HFFc6 (cell line): ENCODE results near the gene GH1. TPM values are rescaled to one million over a fixed set of nuclear protein-coding genes. Genes with fewer than 3 reads are reported as not detected.

Experiments
- DNase-seq: peaks from one replicate; pipeline ENCODE4 v3.0.0-alpha.2; 2018
- H3K27ac Mint-ChIP-seq: 2 replicates; pipeline ENCODE4 v1.8.0; 2020; ENCODE audit warnings: mild to moderate bottlenecking, mixed read lengths
- H3K27me3 Mint-ChIP-seq: 2 replicates; pipeline ENCODE4 v1.8.0; 2021; ENCODE audit warnings: mild to moderate bottlenecking, moderate library complexity, mixed read lengths; ENCODE audit not compliant: insufficient read depth
- H3K36me3 Mint-ChIP-seq: 2 replicates; pipeline ENCODE4 v1.8.0; 2021; ENCODE audit warnings: low read depth, mixed read lengths
- H3K4me1 Mint-ChIP-seq: 2 replicates; pipeline ENCODE4 v1.8.0; 2020; ENCODE audit warnings: low read depth, mixed read lengths
- H3K4me3 Mint-ChIP-seq: 2 replicates; pipeline ENCODE4 v1.8.0; 2020; ENCODE audit warnings: mild to moderate bottlenecking, moderate library complexity, mixed read lengths
- H3K9me3 Mint-ChIP-seq: 2 replicates; pipeline ENCODE4 v1.8.0; 2020; ENCODE audit warnings: mild to moderate bottlenecking, mixed read lengths
- total RNA-seq, 6 experiments: library from RNA; stranded (reverse); fragmentation: NEBNext Ultra II Directional; extraction: Animal tissue kit (Norgen Biotek cat#: 25700); gene quantifications; 2 replicates in 1 of 6; 3 replicates in 5 of 6; pipeline ENCODE4 v1.2.3, GENCODE V29; 2021
- TF ChIP-seq, protein P1 (sequence below): fragments of 200-600 bp; sonication (generic); IDR thresholded peaks from 2 replicates; pipeline ENCODE4 v1.5.0; 2021; ENCODE audit warnings: antibody characterized with exemption, mild to moderate bottlenecking

GH1 gene
- total RNA-seq, 6 experiments from 2014 or later, result not detected

DNA sequence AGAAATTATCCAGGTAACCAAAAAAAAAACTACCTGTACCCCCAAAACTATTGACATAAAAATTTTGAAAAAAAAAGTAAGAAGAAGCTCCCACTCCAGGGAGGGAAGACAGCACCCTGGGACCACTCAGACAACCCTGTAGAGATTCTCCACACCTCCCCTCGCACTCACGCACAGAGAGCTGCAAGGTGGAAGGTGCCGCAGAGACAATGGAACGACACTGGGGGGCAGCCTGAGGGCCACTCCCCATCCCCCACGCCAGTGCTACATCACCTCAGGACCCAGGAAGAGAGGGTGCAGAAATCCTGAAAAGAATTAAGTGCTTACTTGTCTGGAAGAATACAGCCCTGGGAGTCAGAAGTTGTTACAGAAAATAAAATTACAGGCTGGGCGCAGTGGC is 18.7 kb upstream of the GH1 start:
- Mint-ChIP-seq H3K4me3 (no peak overlapping the region), H3K9me3 (no peaks in the 10 kb centered on the region), H3K27me3 (peaks cover 26% of the 10 kb centered on the region), H3K4me1 (no peaks in the 10 kb centered on the region), H3K27ac (no peak overlapping the region), H3K36me3 (no peaks in the 10 kb centered on the region)
- DNase-seq, result no peak
- TF ChIP-seq, protein P1, sequence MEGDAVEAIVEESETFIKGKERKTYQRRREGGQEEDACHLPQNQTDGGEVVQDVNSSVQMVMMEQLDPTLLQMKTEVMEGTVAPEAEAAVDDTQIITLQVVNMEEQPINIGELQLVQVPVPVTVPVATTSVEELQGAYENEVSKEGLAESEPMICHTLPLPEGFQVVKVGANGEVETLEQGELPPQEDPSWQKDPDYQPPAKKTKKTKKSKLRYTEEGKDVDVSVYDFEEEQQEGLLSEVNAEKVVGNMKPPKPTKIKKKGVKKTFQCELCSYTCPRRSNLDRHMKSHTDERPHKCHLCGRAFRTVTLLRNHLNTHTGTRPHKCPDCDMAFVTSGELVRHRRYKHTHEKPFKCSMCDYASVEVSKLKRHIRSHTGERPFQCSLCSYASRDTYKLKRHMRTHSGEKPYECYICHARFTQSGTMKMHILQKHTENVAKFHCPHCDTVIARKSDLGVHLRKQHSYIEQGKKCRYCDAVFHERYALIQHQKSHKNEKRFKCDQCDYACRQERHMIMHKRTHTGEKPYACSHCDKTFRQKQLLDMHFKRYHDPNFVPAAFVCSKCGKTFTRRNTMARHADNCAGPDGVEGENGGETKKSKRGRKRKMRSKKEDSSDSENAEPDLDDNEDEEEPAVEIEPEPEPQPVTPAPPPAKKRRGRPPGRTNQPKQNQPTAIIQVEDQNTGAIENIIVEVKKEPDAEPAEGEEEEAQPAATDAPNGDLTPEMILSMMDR, result no peak

DNA sequence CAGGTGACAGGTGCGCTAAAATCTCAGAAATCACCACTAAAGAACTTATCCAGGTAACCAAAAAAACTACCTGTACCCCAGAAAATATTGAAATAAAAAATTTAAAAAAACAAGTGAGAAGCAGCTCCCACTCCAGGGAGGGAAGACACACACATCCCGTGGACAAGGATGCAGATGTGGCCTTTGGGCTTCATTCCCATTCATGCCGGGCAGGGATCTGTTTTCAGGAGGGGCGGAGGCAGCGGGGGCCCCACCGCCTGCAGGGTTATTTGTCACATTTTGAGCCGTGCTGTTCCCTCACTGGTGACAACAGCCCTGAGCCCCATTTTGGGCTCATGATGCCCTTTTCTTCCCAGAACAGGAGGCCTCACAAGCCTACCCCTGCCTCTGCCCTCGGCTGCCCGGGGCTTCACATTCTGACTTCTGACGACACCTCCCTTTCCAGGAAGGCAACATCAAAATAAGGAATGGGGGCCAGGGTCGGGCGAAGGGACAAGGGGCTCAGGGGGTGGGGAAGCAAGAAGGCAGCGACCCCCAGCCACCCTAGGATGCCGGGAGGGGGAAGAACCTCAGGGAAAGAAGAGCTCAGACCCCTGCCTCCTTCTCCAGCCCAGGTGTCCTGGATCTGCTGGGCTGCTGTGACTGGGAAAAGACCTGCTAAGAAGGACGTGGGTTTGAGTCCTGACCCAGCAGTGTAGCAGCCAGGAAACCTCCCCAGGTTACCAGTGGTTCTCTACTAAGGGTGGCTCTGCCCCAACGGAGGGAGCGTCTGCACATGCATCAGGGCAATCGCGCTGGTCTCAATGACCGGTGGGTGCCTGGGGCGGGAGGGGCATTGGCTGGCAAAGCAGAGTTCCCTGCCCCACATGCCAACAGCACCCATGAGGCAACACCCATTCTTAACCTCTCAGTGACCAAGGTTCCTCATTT is 15.8 kb upstream of the GH1 start:
- H3K27me3 Mint-ChIP-seq, result peaks cover 27% of the 10 kb centered on the region
- H3K27ac Mint-ChIP-seq, result no peak overlapping the region
- no peaks in the 10 kb centered on the region for H3K9me3 Mint-ChIP-seq
- DNase-seq, result no peak
- H3K4me3 Mint-ChIP-seq, result no peak overlapping the region
- TF ChIP-seq, protein P1, result no peak
- H3K4me1 Mint-ChIP-seq, result no peaks in the 10 kb centered on the region
- H3K36me3 Mint-ChIP-seq, result no peaks in the 10 kb centered on the region

DNA sequence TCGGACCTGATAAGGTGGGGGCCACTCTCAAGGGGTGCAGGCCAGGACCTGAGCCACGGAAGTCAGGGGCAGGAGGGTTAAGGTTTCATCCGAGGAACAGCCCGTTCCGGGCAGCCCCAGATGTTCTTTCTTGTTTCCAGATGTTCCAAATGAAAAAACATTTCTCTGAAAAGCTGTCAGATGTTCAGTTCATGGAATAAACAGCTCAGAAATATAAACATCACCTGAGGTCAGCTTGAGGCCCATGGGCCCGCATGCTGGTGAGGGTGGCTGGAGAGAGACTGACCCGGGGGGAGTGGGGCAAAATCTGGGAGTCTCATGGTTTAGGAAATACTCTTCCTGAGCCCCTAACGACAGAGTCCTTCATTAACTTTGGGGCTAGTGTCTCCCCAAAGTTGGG is 15.0 kb upstream of the GH1 start:
- Mint-ChIP-seq H3K27ac (no peak overlapping the region), H3K9me3 (no peaks in the 10 kb centered on the region), H3K27me3 (peaks cover 27% of the 10 kb centered on the region), H3K4me1 (no peaks in the 10 kb centered on the region), H3K4me3 (no peak overlapping the region), H3K36me3 (no peaks in the 10 kb centered on the region)
- no peak for DNase-seq
- TF ChIP-seq, protein P1, result no peak

DNA sequence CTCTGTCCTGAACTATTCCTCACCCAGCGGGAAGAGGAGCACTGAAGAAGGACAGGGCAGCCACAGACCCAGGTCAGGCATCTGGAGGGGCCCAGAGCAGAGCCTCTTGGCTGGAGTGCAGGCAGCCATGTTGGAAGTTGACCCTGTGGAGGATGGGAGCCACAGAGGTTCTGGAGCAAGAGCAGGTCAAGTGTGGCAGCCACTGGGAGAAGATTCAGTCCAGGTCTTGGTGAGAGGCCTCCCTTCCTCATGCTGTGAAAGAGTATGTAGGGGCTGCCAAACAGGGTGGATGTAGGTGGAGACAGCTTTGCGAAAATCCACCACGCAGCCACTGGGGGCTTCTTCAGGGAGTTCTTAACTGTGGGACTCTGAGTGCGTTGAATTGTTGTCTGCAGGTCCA is 14.1 kb upstream of the GH1 start:
- Mint-ChIP-seq H3K27ac (no peak overlapping the region), H3K4me1 (no peaks in the 10 kb centered on the region), H3K4me3 (no peak overlapping the region), H3K36me3 (no peaks in the 10 kb centered on the region), H3K27me3 (peaks cover 27% of the 10 kb centered on the region), H3K9me3 (no peaks in the 10 kb centered on the region)
- TF ChIP-seq, protein P1, result no peak
- DNase-seq, result no peak

DNA sequence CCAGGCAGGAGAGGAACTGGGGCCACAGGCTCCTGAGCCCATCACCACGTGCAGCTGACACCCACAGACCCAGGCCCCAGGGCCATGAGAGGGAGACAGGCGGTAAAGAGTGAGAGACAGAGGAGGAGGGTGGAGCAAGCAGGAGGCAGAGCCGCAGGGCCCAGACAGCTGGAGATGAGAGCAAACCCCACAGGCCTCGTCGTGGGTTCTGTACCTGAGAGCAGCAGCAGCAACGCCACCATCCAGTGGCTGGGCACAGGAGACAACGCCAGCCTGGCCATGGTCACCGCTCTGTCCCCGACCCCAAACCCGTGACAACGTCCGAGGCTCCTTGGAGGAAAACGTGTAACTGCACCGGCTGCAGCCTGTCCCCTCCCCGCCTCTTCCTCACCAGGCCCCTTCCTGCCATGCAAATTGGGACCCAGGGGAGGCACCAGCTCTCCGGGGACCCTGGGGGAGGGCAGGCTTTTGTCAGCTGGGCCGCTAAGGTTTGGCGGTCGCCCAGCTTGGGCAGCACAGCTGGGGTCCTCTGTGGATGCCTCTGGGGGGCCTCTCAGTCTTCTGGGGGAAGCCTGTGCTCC is 13.4 kb upstream of the GH1 start, which contains the start of gene CD79B:
Gene CD79B (minus strand): TSS at position 351 of the 581 bp plus-strand sequence. CDS start 70 bp downstream, at position 281.
- DNase-seq, result no peak
- no peaks in the 10 kb centered on the region for H3K4me1 Mint-ChIP-seq
- peak within 1 kb of the TSS; percentile 33; the same call in 1 of the 2 replicates for H3K27ac Mint-ChIP-seq
- no peaks in the 10 kb centered on the region for H3K36me3 Mint-ChIP-seq
- TF ChIP-seq, protein P1, result no peak
- H3K27me3 Mint-ChIP-seq, result peaks cover 24% of the 10 kb centered on the region
- H3K9me3 Mint-ChIP-seq, result no peaks in the 10 kb centered on the region
- no peak within 1 kb of the TSS for H3K4me3 Mint-ChIP-seq
